Fibroblast of pulmonary artery (primary cell): Measurements from ENCODE around the gene IL12RB2.

ENCODE experiments used
- DNase-seq: peaks from one replicate; pipeline ENCODE4 v3.0.0-alpha.2; 2010; ENCODE audit warnings: low read depth
- H3K4me3 ChIP-seq: replicated peaks from 2 replicates; pipeline ENCODE4 v1.5.1; 2011; ENCODE audit warnings: low read depth, mild to moderate bottlenecking, control low read depth, low read length, moderate library complexity
- CTCF ChIP-seq: IDR thresholded peaks from 2 replicates; pipeline ENCODE4 v1.5.1; 2011; ENCODE audit warnings: mild to moderate bottlenecking, control low read depth, low read length, inconsistent platforms; ENCODE audit errors: missing control alignments

Gene IL12RB2

GRCh38 chr1:67273591-67273990, 34.1 kb upstream of the IL12RB2 start:
- no peak overlapping the region for H3K4me3 ChIP-seq
- no peak for DNase-seq
- TF ChIP-seq CTCF: no peak

GRCh38 chr1:67274623-67275325, 32.9 kb upstream of the IL12RB2 start:
- DNase-seq: no peak
- TF ChIP-seq CTCF: no peak
- H3K4me3 ChIP-seq: no peak overlapping the region

- no peak for TF ChIP-seq CTCF
- H3K4me3 ChIP-seq: no peak overlapping the region
- DNase-seq: no peak
These were observed 27.0 kb upstream of the IL12RB2 start for GRCh38 chr1:67280696-67281095.

GRCh38 chr1:67281244-67281643, 26.4 kb upstream of the IL12RB2 start:
- no peak for TF ChIP-seq CTCF
- H3K4me3 ChIP-seq: no peak overlapping the region
- no peak for DNase-seq

- DNase-seq: no peak
- TF ChIP-seq CTCF: no peak
These were observed 21.7 kb upstream of the IL12RB2 start for GRCh38 chr1:67285780-67286488.

GRCh38 chr1:67290236-67290635, 17.4 kb upstream of the IL12RB2 start:
- DNase-seq: no peak
- no peak for TF ChIP-seq CTCF
- H3K4me3 ChIP-seq: no peak overlapping the region

More at GRCh38 chr1:67285780-67286488, 21.7 kb upstream of the IL12RB2 start:
- no peak overlapping the region for H3K4me3 ChIP-seq
